PC-9 (cell line): ENCODE measurements around the gene UQCRC1. TPM values are rescaled to one million over a fixed set of nuclear protein-coding genes. Genes with fewer than 3 reads are reported as not detected.

Experiments used
- BruUV-seq: library from RNA; stranded (reverse); fragments of 400-500 nt; replicated peaks from 2 replicates; lab custom pipeline; 2021; lab: Mats Ljungman, UMichigan
- CTCF ChIA-PET: fragments of 300-600 bp; sonication (Branson Sonifier 250); formaldehyde crosslinking; loops from one replicate; lab custom pipeline; 2022; ENCODE audit warnings: antibody characterized with exemption; lab: Charles Lee
- POLR2A ChIA-PET: fragments of 300-600 bp; sonication (Branson Sonifier 250); formaldehyde crosslinking; loops from one replicate; lab custom pipeline; 2022; ENCODE audit warnings: antibody characterized with exemption; ENCODE audit not compliant: unreplicated experiment; lab: Charles Lee
- DNase-seq, 2 experiments: peaks; one replicate each; pipeline versions ENCODE4 v3.0.0 to v3.0.0-alpha.2; 2015 to 2022; ENCODE audit warnings: mixed read lengths in 1 of 2
- H2AFZ ChIP-seq: fragments of 200-600 bp; sonication (generic); 2 replicates; pipeline ENCODE4 v1.8.1; 2017; ENCODE audit warnings: antibody characterized with exemption
- H3F3A ChIP-seq: fragments of 200-600 bp; sonication (generic); 2 replicates; pipeline ENCODE4 v1.8.1; 2017; ENCODE audit warnings: antibody characterized with exemption, mild to moderate bottlenecking, low read depth; ENCODE audit not compliant: insufficient read depth
- H3K27ac ChIP-seq: fragments of 200-600 bp; sonication (generic); 2 replicates; pipeline ENCODE4 v1.6.1; 2016; ENCODE audit warnings: mixed run types
- H3K27me3 ChIP-seq: fragments of 200-600 bp; sonication (generic); 2 replicates; pipeline ENCODE4 v1.6.1; 2016; ENCODE audit warnings: low read depth, mixed run types; ENCODE audit not compliant: insufficient read depth
- H3K36me3 ChIP-seq: fragments of 200-600 bp; sonication (generic); 2 replicates; pipeline ENCODE4 v1.6.1; 2016; ENCODE audit warnings: low read depth, mixed run types
- H3K4me1 ChIP-seq: fragments of 200-600 bp; sonication (generic); replicated peaks from 2 replicates; pipeline ENCODE4 v1.6.1; 2016; ENCODE audit warnings: mixed run types; ENCODE audit not compliant: insufficient read depth
- H3K4me2 ChIP-seq: fragments of 200-600 bp; sonication (generic); 2 replicates; pipeline ENCODE4 v1.6.1; 2017; ENCODE audit warnings: mixed run types
- H3K4me3 ChIP-seq: fragments of 200-600 bp; sonication (generic); 2 replicates; pipeline ENCODE4 v1.6.1; 2016; ENCODE audit warnings: mixed run types
- H3K79me2 ChIP-seq: fragments of 200-600 bp; sonication (generic); 2 replicates; pipeline ENCODE4 v1.6.1; 2017; ENCODE audit warnings: low read depth, mixed run types
- H3K9me2 ChIP-seq: fragments of 200-600 bp; sonication (generic); 2 replicates; pipeline ENCODE4 v1.8.1; 2017; ENCODE audit warnings: mild to moderate bottlenecking; ENCODE audit not compliant: insufficient read depth
- H3K9me3 ChIP-seq: fragments of 200-600 bp; sonication (generic); 2 replicates; pipeline ENCODE4 v1.8.1; 2016; ENCODE audit warnings: low read depth; ENCODE audit not compliant: insufficient read depth
- H4K20me1 ChIP-seq: fragments of 200-600 bp; sonication (generic); 2 replicates; pipeline ENCODE4 v1.8.1; 2017; ENCODE audit not compliant: insufficient read depth
- EZH2 ChIP-seq: fragments of 200-600 bp; sonication (generic); IDR thresholded peaks from 2 replicates; pipeline ENCODE4 v1.8.0; 2017; ENCODE audit warnings: antibody characterized with exemption, low read depth
- intact Hi-C: fragments of 100-400 bp; cut with micrococcal nuclease; formaldehyde crosslinking; loops from one replicate; pipeline ENCODE4 v1.10.0; 2022; ENCODE audit not compliant: unreplicated experiment
- total RNA-seq: library from RNA; stranded (reverse); gene quantifications from 2 replicates; pipeline ENCODE4 v1.2.3, GENCODE V29; 2021
- TF ChIP-seq, protein P1 (sequence below): fragments of 200-600 bp; sonication (generic); conservative IDR thresholded peaks from 2 replicates; pipeline ENCODE4 v1.6.1; 2017; ENCODE audit warnings: mixed run types, antibody characterized with exemption, mild to moderate bottlenecking, moderate library complexity

The UQCRC1 gene
- total RNA-seq, 1 experiment from 2014 or later, result 255 TPM

DNA sequence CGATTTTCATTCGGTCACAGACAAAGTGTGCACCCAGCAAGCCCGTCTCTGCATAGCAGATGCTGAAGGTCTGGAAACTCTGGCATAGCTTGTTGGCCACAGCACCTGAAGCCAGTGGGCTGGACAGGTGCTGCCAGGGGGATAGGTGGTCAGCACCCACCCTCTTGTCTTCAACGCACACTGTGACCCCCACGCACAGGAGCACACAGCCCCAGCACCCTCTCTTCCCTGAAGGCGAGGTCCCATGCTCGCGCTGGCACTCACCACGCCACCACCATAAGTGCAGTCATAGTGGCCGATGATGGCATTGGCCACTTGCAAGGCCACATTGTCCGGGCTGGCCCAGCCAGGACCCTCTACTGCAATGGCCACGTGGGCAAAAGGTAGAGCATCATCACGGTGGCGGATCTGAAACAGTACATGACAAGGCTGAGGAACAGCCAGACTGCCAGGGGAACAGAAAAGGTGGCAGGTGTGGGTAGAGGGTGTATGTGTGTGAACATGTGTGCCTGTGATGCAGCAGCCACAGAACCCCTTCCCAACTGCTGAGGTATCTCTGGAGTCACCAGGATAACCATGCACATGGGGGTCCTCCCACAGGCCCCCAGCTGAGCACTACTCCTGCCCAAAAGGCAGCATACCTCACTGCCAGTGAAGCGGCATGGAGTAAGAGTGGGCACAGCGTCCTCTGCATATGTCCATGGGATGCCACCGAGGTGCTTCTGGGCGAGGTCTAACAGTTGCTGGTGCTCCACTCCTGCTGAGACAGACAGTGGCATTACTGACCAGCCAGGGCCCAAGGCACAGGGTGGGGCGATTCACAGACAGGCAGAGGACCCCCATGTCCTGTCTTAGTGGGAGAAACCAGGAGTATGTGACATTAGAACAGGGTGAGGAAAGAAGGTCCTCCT is 8.5 kb downstream of the UQCRC1 start:
- Histone ChIP-seq H3K4me2 (no peak overlapping the region), H2AFZ (no peak overlapping the region), H3K9me2 (no peaks in the 10 kb centered on the region), H3F3A (peaks cover 33% of the 10 kb centered on the region), H3K9me3 (no peaks in the 10 kb centered on the region), H3K36me3 (no peaks in the 10 kb centered on the region; the same call in 1 of the 2 replicates), H4K20me1 (no peaks in the 10 kb centered on the region), H3K27me3 (no peaks in the 10 kb centered on the region), H3K79me2 (no peaks in the 10 kb centered on the region), H3K4me3 (no peak overlapping the region), H3K4me1 (peaks cover 37% of the 10 kb centered on the region), H3K27ac (no peak overlapping the region)
- TF ChIP-seq, protein P1, sequence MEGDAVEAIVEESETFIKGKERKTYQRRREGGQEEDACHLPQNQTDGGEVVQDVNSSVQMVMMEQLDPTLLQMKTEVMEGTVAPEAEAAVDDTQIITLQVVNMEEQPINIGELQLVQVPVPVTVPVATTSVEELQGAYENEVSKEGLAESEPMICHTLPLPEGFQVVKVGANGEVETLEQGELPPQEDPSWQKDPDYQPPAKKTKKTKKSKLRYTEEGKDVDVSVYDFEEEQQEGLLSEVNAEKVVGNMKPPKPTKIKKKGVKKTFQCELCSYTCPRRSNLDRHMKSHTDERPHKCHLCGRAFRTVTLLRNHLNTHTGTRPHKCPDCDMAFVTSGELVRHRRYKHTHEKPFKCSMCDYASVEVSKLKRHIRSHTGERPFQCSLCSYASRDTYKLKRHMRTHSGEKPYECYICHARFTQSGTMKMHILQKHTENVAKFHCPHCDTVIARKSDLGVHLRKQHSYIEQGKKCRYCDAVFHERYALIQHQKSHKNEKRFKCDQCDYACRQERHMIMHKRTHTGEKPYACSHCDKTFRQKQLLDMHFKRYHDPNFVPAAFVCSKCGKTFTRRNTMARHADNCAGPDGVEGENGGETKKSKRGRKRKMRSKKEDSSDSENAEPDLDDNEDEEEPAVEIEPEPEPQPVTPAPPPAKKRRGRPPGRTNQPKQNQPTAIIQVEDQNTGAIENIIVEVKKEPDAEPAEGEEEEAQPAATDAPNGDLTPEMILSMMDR, result no peak
- no peak for TF ChIP-seq EZH2
- CTCF ChIA-PET, result no interaction called here
- intact Hi-C loops, result no loop called here
- no peak for DNase-seq
- POLR2A ChIA-PET, result no interaction called here
- BruUV-seq, result no TSS peak

DNA sequence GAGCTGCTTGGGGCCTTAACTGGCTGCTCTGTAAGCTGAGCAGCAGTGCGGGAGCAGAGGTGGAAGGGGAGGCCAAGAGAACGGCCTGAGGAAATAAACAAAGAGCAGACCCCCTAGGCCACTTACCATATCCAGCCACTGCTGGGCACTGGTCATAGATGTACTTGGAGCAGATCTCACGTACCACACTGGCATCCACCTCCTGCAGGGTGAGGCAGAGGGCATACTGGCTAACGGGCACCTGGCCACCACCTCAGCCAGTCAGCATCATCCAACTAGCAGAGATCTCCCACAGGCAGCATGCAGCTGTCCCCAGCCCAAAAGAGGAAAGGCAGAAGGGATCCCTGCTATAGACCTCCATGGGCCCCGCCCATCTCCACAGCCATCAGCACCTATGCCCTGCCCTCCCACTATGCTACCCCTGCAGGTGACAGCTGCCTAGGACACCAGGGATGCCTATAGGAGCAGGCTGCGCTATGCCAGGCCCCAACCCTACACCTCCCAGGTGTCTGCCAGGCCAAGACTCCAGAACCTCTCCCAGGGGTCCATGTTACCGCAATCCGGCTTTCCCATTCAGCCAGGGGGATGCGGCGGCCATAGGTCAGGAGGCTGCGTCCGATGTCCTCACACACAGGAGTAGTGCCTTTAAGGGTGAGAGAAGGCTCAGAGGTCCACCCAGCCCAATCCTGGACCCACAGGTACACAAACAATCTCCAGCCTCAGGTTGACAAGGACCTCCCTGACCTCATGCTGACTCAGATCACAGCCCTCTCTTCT is 9.7 kb downstream of the UQCRC1 start:
- no peak overlapping the region for H2AFZ ChIP-seq
- H3K27ac ChIP-seq, result no peak overlapping the region
- H3K4me2 ChIP-seq, result no peak overlapping the region
- DNase-seq, result no peak
- H3K9me2 ChIP-seq, result no peaks in the 10 kb centered on the region
- H3K36me3 ChIP-seq, result no peaks in the 10 kb centered on the region; the same call in 1 of the 2 replicates
- TF ChIP-seq, protein P1, result no peak
- no peak for TF ChIP-seq EZH2
- no peak overlapping the region for H3K4me3 ChIP-seq
- intact Hi-C loops, result loop anchor here (5.0 kb wide), 2 partner anchors 63 to 132 kb away; partner anchors contain the start of gene CELSR3
- H3K9me3 ChIP-seq, result no peaks in the 10 kb centered on the region
- H3K27me3 ChIP-seq, result no peaks in the 10 kb centered on the region
- BruUV-seq, result no TSS peak
- no peaks in the 10 kb centered on the region for H4K20me1 ChIP-seq
- H3K4me1 ChIP-seq, result peaks cover 42% of the 10 kb centered on the region
- peaks cover 36% of the 10 kb centered on the region for H3F3A ChIP-seq
- ChIA-PET POLR2A (no interaction called here), CTCF (no interaction called here)
- no peaks in the 10 kb centered on the region for H3K79me2 ChIP-seq

DNA sequence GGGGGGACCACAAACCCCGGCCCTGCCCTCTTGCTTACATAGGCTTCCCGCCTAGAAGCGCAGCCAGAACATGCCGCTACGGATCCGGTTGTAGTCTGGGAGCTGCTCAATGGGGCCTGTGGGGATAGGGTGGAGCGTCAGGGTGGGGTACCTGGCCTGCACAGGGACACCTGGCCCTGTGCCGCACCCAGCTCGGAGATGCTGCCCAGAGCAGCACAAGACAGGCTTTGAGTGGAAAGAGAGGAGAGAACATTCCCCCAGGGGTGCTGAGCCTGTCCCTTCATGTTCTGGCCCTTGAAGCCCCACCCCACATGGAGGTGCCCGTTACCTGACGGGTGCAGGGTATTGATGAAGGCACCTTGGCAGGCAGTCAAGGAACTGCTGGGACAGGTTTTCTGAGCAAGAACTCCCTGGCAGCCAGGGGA is 10.4 kb downstream of the UQCRC1 start:
- no peaks in the 10 kb centered on the region for H3K27me3 ChIP-seq
- H3K4me1 ChIP-seq, result peaks cover 44% of the 10 kb centered on the region
- H3K9me3 ChIP-seq, result no peaks in the 10 kb centered on the region
- no peak overlapping the region for H3K4me2 ChIP-seq
- H2AFZ ChIP-seq, result no peak overlapping the region
- no TSS peak for BruUV-seq
- H3K36me3 ChIP-seq, result no peaks in the 10 kb centered on the region; the same call in 1 of the 2 replicates
- peak in 1 of 2 experiments; percentile 60 for DNase-seq
- H3K4me3 ChIP-seq, result no peak overlapping the region
- no peaks in the 10 kb centered on the region for H3K9me2 ChIP-seq
- CTCF ChIA-PET, result no interaction called here
- peaks cover 36% of the 10 kb centered on the region for H3F3A ChIP-seq
- POLR2A ChIA-PET, result no interaction called here
- peak overlapping the region; percentile 57; the same call in 1 of the 2 replicates for H3K27ac ChIP-seq
- H3K79me2 ChIP-seq, result peaks cover 2% of the 10 kb centered on the region
- intact Hi-C loops, result loop anchor here (5.0 kb wide), 2 partner anchors 63 to 132 kb away; partner anchors contain the start of gene CELSR3
- H4K20me1 ChIP-seq, result no peaks in the 10 kb centered on the region
- no peak for TF ChIP-seq EZH2
- TF ChIP-seq, protein P1, result no peak
